GM18861 (cell line): ENCODE measurements around the gene FAM227B.
"Not testable (repeated sequence)": the region's sequence is repeated elsewhere in the genome, so short reads cannot be mapped to it uniquely, and the experiment has no call there.

Experiments used
- ATAC-seq: cut with Tn5 transposase; IDR thresholded peaks from one replicate; pipeline ENCODE4 v1.9.1; 2021; ENCODE audit not compliant: unreplicated experiment

FAM227B gene

GRCh38 chr15:49441356-49441755 lies 179.3 kb downstream of the FAM227B start:
- ATAC-seq: no peak

DNA sequence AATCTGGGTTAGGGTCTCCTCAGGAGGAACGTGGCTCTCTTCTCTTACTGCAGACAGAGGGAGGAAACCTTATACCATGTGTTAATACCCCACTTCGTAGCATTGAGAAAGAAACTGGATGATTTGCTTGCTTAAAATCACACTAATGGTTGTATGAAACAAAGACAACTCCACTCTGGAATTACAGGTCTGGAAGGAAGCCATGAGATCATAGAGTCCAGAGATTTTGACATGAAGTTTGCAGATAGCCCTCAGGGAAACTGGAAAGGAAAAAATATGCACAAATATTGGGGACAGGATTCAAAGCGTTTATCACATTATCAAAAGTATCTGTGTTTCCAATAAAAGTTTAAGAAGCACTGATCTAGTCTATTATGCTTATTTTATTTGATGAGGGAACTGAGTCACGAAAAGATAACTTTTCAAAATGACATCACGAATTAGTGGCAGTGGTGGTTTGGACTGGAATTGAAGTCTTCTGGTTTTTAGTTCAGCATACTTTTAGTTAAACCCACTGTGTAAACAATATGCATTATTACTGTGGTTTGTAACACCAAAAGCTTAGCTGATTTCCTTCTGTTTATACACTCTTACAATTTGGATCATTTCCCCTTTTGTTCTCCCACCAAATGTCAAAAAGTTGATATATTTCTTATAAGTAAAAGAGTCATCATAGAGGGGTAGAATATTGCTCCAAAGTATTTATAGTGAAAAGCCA lies 180.8 kb downstream of the FAM227B start:
- no peak for ATAC-seq

DNA sequence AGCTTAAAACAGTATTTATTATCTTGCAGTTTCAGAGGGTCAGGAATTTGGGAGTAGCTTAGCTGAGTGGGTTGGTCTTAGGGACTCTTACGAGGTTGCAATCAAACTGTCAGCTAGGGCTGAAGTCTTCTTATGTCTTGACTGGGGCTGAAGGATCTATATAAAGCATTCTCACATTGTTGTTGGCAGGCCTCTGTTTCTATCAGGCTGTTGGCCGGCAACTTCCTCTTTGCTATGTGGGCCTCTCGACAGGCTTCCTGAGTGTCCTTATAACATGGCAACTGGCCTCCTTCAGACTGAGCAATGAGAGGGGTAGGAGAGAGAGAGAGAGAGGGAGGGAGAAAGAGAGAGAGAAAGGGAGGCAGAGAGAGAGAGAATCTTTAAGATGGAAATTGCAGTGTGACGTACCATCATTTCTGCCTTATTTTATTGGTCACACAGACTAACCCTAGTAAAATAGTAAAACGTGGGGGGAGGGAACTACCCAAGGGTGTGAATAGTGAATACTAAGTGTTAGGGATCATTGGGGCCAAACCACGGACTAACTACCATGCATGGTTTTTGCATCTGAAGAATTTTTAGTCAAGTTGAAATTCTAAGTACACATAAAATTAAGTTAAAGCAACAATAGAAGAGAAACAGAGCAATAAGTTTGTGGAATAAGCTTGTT lies 181.5 kb downstream of the FAM227B start:
- ATAC-seq: peak; percentile 69

DNA sequence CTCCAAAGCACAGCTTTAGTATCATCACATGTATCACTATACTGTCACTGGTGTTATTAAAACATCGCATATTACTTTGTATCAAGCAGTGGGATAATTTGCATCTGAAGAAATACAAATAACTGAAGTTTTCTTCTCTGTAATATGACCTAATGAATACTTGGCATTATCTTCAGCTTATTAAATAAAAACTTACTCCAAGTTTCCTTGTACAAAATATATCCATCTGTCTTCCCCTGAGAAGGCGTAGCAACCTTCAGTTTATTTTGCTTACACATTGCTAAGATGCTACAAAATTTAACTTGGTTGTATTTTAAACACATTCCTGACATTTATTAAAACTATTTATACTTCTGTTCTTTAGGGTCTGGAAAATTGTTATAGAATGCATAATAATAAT lies 183.9 kb downstream of the FAM227B start:
- no peak for ATAC-seq

DNA sequence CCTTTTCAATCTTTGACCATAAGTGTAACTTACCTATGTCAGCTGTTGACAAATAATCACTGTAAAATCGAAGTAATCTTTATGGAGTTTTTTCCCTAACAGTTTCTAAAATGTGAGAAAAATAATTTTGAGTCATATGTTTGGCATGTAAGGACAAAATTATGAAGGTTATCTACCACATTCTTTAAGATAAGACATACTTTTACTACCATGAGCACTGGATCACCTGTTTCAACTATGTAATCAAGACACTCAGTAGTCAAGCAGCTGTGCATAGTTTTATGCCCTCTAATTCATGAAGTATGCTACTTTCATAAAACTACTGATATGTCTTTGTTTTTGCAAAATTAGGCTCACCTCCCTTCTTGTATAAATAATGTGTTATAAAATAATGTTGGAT lies 185.4 kb downstream of the FAM227B start:
- ATAC-seq: no peak

GRCh38 chr15:49430046-49430445 lies 190.6 kb downstream of the FAM227B start:
- no peak for ATAC-seq

GRCh38 chr15:49428409-49429095 lies 192.1 kb downstream of the FAM227B start:
- ATAC-seq: no peak

GRCh38 chr15:49427372-49427771 lies 193.2 kb downstream of the FAM227B start:
- no peak for ATAC-seq

GRCh38 chr15:49424954-49425353 lies 195.7 kb downstream of the FAM227B start:
- no peak for ATAC-seq

GRCh38 chr15:49423901-49424550 lies 196.6 kb downstream of the FAM227B start:
- no peak for ATAC-seq

GRCh38 chr15:49423021-49423420 lies 197.6 kb downstream of the FAM227B start, which contains the start of gene FGF7:
Gene FGF7, plus strand, starts transcription at chr15:49423242. Its CDS starts 1,056 bp downstream, at chr15:49424298.
- no peak for ATAC-seq

DNA sequence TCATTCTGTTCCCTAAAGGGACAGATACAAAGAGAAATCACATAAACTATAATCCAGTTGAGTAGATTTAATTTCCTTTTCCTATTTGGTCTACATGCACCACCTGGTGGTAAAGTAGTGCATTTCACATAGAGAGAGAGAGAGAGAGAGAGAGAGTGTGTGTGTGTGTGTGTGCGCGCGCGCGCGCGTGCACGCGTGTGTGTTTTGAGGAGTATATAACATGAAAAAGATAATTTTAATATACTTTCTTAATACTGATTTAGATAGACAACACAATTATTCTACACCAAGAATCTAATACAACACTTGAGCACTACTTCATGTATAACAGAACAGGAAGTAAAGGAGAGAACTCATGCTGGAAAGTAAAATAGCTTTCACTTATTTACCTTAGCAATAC lies 198.6 kb downstream of the FAM227B start:
- peak; percentile 45 for ATAC-seq

DNA sequence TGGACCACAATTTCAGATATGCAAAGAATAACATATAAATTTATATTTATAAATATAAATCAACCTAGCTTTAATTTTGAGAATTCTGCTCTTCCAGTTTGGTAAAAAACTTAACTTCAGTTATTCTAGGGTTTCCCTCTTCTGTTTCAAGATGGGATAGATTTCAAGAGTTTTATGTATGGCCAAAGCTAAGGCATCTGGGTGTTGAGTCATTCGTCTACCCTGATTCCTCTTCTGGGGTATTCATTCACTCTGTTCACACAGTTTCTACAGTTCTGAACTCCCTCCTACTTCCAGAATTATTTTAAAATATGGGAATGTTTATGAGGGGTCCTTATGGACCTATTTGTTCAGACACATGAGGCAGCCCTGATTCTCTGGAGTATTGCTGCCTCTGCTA lies 201.8 kb downstream of the FAM227B start:
- ATAC-seq: no peak

DNA sequence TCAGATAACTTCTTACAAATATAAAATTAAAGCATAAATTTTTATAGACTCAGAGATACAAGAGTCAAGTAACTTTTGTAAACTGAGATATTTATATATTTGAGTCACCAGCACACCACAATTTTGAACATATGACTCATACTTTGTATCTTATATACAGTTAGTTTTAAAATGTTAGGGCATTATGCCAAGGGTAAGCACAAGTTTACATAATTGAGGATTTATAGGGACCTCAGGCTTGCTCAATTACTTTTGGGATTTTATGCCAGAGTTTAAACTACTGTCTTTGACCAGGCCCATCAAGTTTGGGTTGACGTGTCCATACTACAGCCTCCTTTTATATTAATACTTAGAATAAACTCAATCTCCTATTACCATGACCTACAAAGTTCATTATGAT lies 205.0 kb downstream of the FAM227B start:
- no peak for ATAC-seq

GRCh38 chr15:49415149-49415548 lies 205.5 kb downstream of the FAM227B start:
- no peak for ATAC-seq

GRCh38 chr15:49412797-49413196 lies 207.8 kb downstream of the FAM227B start:
- no peak for ATAC-seq

DNA sequence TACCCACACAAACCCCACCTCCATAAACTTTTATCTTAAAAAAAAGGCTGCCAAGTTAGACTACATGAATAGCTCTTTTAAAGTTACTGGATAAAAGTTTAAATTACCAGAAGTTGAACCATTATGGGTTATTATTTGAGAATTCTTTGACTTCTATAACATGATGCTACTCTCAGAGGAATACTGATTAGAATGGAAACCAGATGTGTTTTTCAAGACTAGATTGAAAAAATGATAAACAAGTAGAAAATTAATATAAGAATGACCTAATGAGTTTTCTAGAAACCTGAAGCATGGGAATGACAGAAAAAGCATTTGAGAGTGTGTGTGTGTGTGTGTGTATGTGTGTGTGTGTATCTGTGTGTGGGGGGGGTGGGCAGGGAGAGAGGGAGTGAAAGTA lies 210.0 kb downstream of the FAM227B start:
- ATAC-seq: no peak

DNA sequence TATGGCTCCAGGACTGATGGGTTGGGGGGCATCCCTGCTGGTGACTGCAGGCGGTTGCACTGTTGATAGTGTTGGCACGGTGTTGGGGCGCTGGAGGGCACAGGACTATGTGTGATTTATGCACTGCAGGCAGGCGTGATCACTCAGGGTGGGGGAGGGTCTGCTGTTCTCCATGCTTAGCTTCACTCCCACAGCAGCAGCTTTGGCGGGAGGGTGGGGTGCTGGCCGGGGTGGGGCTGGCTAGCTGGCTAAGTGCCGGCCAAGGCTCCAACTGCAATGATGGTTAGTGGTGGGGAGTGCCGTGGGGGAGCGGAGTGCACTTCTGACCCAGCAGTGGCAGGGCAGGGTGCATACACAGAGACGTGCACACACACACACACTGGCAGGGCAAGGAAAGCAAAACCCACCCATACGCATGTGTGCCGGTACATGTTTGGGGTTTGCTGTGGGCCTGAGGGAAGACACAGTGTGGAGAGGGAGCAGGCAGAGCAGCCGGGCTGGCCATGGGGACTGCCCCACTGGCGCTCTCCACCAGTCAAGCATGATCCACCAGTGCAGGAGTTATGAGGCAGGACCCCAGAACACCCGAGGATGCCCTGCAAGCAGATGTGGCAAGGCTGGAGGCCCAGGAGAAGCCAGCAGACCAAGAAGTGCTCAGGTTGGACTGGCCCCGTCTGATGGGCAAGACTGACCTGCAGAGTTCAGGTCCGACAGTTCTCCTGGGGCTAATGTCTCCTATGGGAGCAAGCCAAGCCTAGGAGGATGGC lies 214.1 kb downstream of the FAM227B start:
- no peak for ATAC-seq

- not testable (repeated sequence) for ATAC-seq
Observed at GRCh38 chr15:49402515-49403296, 217.9 kb downstream of the FAM227B start.

GRCh38 chr15:49387471-49387870 lies 233.1 kb downstream of the FAM227B start:
- ATAC-seq: no peak
